Gastroesophageal sphincter (tissue), 4 donors: ENCODE results near the gene PNMT. TPM values are rescaled to one million over a fixed set of nuclear protein-coding genes. Genes with fewer than 3 reads are reported as not detected.
A peak's percentile ranks its signal among the peaks of the same experiment; 100 is the strongest.

Experiments used
- ATAC-seq: fragments of 150-250 bp; one replicate; pipeline ENCODE4 v1.9.1; 2016; ENCODE audit warnings: mild to moderate bottlenecking, moderate library complexity
- H3K27ac ChIP-seq, 4 donors: fragments of 200-600 bp; sonication (generic) in 3 of 4; 1 replicate in 3 of 4; 2 replicates in 1 of 4; pipeline ENCODE4 v1.5.1; 2016 to 2019
- H3K27me3 ChIP-seq: fragments of 200-600 bp; sonication (generic); one replicate; pipeline ENCODE4 v1.5.1; 2019
- H3K36me3 ChIP-seq, 2 donors: fragments of 200-600 bp; sonication (generic); one replicate each; pipeline ENCODE4 v1.5.1; 2019; ENCODE audit warnings: control low read depth in 1 of 2
- H3K4me1 ChIP-seq, 3 donors: fragments of 200-600 bp; sonication (generic); 1 replicate in 2 of 3; 2 replicates in 1 of 3; pipeline ENCODE4 v1.5.1; 2016 to 2019; ENCODE audit warnings: control low read depth in 2 of 3
- H3K4me3 ChIP-seq, 2 donors: fragments of 200-600 bp; sonication (generic); one replicate each; pipeline ENCODE4 v1.5.1; 2019; ENCODE audit warnings: mild to moderate bottlenecking in 1 of 2, moderate library complexity in 1 of 2
- H3K9me3 ChIP-seq, 3 donors: fragments of 200-600 bp; sonication (generic); one replicate each; pipeline ENCODE4 v1.5.1; 2017 to 2019; ENCODE audit warnings: control low read depth in 2 of 3
- CTCF ChIP-seq, 4 experiments: fragments of 200-600 bp in 2 of 4; fragments of 450-650 bp in 2 of 4; sonication (generic) in 1 of 4; IDR thresholded peaks; one replicate each; pipeline ENCODE4 v1.5.1; 2017 to 2019; ENCODE audit warnings: antibody characterized with exemption in 4 of 4, mild to moderate bottlenecking in 2 of 4, moderate library complexity in 2 of 4
- EP300 ChIP-seq: sonication (generic); formaldehyde crosslinking; IDR thresholded peaks from one replicate; pipeline ENCODE4 v1.6.1; 2017; ENCODE audit warnings: antibody characterized with exemption, mild to moderate bottlenecking
- POLR2A ChIP-seq, 2 donors: fragments of 450-650 bp; IDR thresholded peaks; one replicate each; pipeline ENCODE4 v1.6.1; 2017; ENCODE audit warnings: antibody characterized with exemption in 2 of 2, mild to moderate bottlenecking in 2 of 2, moderate library complexity in 1 of 2
- POLR2AphosphoS5 ChIP-seq: sonication (generic); formaldehyde crosslinking; IDR thresholded peaks from one replicate; pipeline ENCODE4 v1.6.1; 2017; ENCODE audit warnings: antibody characterized with exemption
- WGBS, 2 donors: methylation state at CpG; one replicate each; pipeline ENCODE4 v1.1.5; 2018; ENCODE audit warnings: low coverage in 1 of 2; 5-methylcytosine and 5-hydroxymethylcytosine counted together
- total RNA-seq, 4 donors: library from RNA; depleted of rRNA; stranded (reverse); fragments of >200 nt; gene quantifications; one replicate each; pipeline ENCODE4 v1.1.0, GENCODE V29; 2016

PNMT gene
- total RNA-seq, 4 donors from 2014 or later = 6.7 to 11.7 (median 7.5) TPM

- H3K4me3 ChIP-seq = no peak overlapping the region
- WGBS, 2 donors = 42 to 51% methylated on average over 3 to 8 of the region's 11 CpGs
- ATAC-seq = no peak
- peaks cover 0 to 58% (median 15%) of the 10 kb centered on the region in 3 donors for H3K4me1 ChIP-seq
- TF ChIP-seq CTCF (IDR thresholded peaks at IDR 0.05) (peak in 3 of 4 experiments; percentile 33 to 38 (median 35)), EP300 (no peak)
- peaks cover 0 to 33% of the 10 kb centered on the region in 2 donors for H3K36me3 ChIP-seq
- H3K9me3 ChIP-seq = no peaks in the 10 kb centered on the region
- H3K27me3 ChIP-seq = peaks cover 4% of the 10 kb centered on the region
- H3K27ac ChIP-seq = peak overlapping the region in 3 of 4 donors; percentile 15 to 55 (median 45)
Measured at GRCh38 chr17:39704821-39705551, 36.7 kb downstream of the PNMT start.

GRCh38 chr17:39705786-39706348 is 37.6 kb downstream of the PNMT start:
- TF ChIP-seq EP300 (no peak), POLR2AphosphoS5 (no peak), CTCF (IDR thresholded peaks at IDR 0.05) (no peak), POLR2A (IDR thresholded peaks at IDR 0.05) (no peak)
- 80% methylated on average over 2 of the region's 12 CpGs; no CpG with 5 or more reads in 1 of the 2 donors for WGBS, 2 donors
- Histone ChIP-seq H3K9me3 (no peaks in the 10 kb centered on the region), H3K4me3 (no peak overlapping the region), H3K4me1 (peaks cover 0 to 53% (median 15%) of the 10 kb centered on the region in 3 donors), H3K27ac (peak overlapping the region in 3 of 4 donors; percentile 15 to 55 (median 45)), H3K36me3 (peaks cover 0 to 42% of the 10 kb centered on the region in 2 donors), H3K27me3 (no peaks in the 10 kb centered on the region)
- ATAC-seq = no peak

- no peak for ATAC-seq
- H3K27me3 ChIP-seq = no peaks in the 10 kb centered on the region
- peaks cover 0 to 47% of the 10 kb centered on the region in 2 donors for H3K36me3 ChIP-seq
- TF ChIP-seq POLR2AphosphoS5 (no peak), POLR2A (IDR thresholded peaks at IDR 0.05) (no peak), EP300 (no peak), CTCF (IDR thresholded peaks at IDR 0.05) (no peak)
- H3K4me3 ChIP-seq = no peak overlapping the region
- peaks cover 0 to 48% (median 10%) of the 10 kb centered on the region in 3 donors for H3K4me1 ChIP-seq
- H3K27ac ChIP-seq = peak overlapping the region in 2 of 4 donors; percentile 45 to 55
- WGBS, 2 donors = 63% methylated on average over 2 of the region's 8 CpGs; no CpG with 5 or more reads in 1 of the 2 donors
- H3K9me3 ChIP-seq = no peaks in the 10 kb centered on the region
Measured at GRCh38 chr17:39706383-39706782, 38.1 kb downstream of the PNMT start.

GRCh38 chr17:39706921-39707337 is 38.7 kb downstream of the PNMT start:
- no peaks in the 10 kb centered on the region for H3K9me3 ChIP-seq
- TF ChIP-seq EP300 (no peak), POLR2A (IDR thresholded peaks at IDR 0.05) (no peak), CTCF (IDR thresholded peaks at IDR 0.05) (no peak), POLR2AphosphoS5 (no peak)
- no peaks in the 10 kb centered on the region for H3K27me3 ChIP-seq
- peak overlapping the region in 2 of 4 donors; percentile 44 to 45 for H3K27ac ChIP-seq
- WGBS, 2 donors = 67 to 100% methylated on average over 1 of the region's 7 CpGs
- no peak for ATAC-seq
- H3K4me3 ChIP-seq = no peak overlapping the region
- H3K36me3 ChIP-seq = peaks cover 0 to 53% of the 10 kb centered on the region in 2 donors
- peaks cover 0 to 42% (median 5%) of the 10 kb centered on the region in 3 donors for H3K4me1 ChIP-seq
